Hematopoietic multipotent progenitor cell treated with erythropoietin and hydrocortisone succinate and interleukin-3 and kit ligand, for 6 days (in vitro differentiated cells): ENCODE measurements around the gene ARMH1.
A peak's percentile ranks its signal among the peaks of the same experiment; 100 is the strongest.

Source experiments
- DNase-seq: peaks from one replicate; pipeline ENCODE4 v3.0.0-alpha.2; 2015

ARMH1 gene

GRCh38 chr1:44670751-44671640 is 3.5 kb upstream of the ARMH1 start:
- DNase-seq, result no peak

GRCh38 chr1:44672254-44672955 is 2.1 kb upstream of the ARMH1 start:
- DNase-seq, result peak; percentile 87

GRCh38 chr1:44672961-44673674 is 1.4 kb upstream of the ARMH1 start:
- no peak for DNase-seq

- no peak for DNase-seq
These were observed 820 bp upstream of the ARMH1 start for GRCh38 chr1:44673675-44674112.

- DNase-seq, result no peak
These were observed 672 bp downstream of the ARMH1 start for GRCh38 chr1:44675186-44675585.

- DNase-seq, result no peak
These were observed 2.1 kb downstream of the ARMH1 start for GRCh38 chr1:44676484-44677200.

GRCh38 chr1:44677201-44677766 is 2.8 kb downstream of the ARMH1 start:
- DNase-seq, result peak; percentile 78

GRCh38 chr1:44678120-44678519 is 3.6 kb downstream of the ARMH1 start:
- no peak for DNase-seq

GRCh38 chr1:44678626-44679025 is 4.1 kb downstream of the ARMH1 start:
- DNase-seq, result no peak

- DNase-seq, result no peak
These were observed 5.0 kb downstream of the ARMH1 start for GRCh38 chr1:44679468-44679867.

GRCh38 chr1:44681905-44682882 is 7.7 kb downstream of the ARMH1 start:
- no peak for DNase-seq

- DNase-seq, result no peak
These were observed 8.4 kb downstream of the ARMH1 start for GRCh38 chr1:44682883-44683265.

GRCh38 chr1:44684525-44684924 is 10.0 kb downstream of the ARMH1 start:
- no peak for DNase-seq

GRCh38 chr1:44685218-44685617 is 10.7 kb downstream of the ARMH1 start:
- DNase-seq, result no peak

GRCh38 chr1:44685881-44686280 is 11.4 kb downstream of the ARMH1 start:
- DNase-seq, result no peak

- DNase-seq, result no peak
These were observed 14.4 kb downstream of the ARMH1 start for GRCh38 chr1:44688760-44689446.

- DNase-seq, result no peak
These were observed 14.9 kb downstream of the ARMH1 start for GRCh38 chr1:44689447-44689765.

GRCh38 chr1:44693159-44693558 is 18.6 kb downstream of the ARMH1 start:
- DNase-seq, result no peak

- no peak for DNase-seq
These were observed 19.4 kb downstream of the ARMH1 start for GRCh38 chr1:44693900-44694299.

GRCh38 chr1:44694863-44695478 is 20.5 kb downstream of the ARMH1 start:
- no peak for DNase-seq
